GM18867 (cell line): ENCODE results near the gene COL8A2.

Source experiments
- ATAC-seq: cut with Tn5 transposase; IDR thresholded peaks from one replicate; pipeline ENCODE4 v1.9.1; 2021; ENCODE audit warnings: mild to moderate bottlenecking, moderate library complexity; ENCODE audit not compliant: unreplicated experiment

Gene COL8A2

DNA sequence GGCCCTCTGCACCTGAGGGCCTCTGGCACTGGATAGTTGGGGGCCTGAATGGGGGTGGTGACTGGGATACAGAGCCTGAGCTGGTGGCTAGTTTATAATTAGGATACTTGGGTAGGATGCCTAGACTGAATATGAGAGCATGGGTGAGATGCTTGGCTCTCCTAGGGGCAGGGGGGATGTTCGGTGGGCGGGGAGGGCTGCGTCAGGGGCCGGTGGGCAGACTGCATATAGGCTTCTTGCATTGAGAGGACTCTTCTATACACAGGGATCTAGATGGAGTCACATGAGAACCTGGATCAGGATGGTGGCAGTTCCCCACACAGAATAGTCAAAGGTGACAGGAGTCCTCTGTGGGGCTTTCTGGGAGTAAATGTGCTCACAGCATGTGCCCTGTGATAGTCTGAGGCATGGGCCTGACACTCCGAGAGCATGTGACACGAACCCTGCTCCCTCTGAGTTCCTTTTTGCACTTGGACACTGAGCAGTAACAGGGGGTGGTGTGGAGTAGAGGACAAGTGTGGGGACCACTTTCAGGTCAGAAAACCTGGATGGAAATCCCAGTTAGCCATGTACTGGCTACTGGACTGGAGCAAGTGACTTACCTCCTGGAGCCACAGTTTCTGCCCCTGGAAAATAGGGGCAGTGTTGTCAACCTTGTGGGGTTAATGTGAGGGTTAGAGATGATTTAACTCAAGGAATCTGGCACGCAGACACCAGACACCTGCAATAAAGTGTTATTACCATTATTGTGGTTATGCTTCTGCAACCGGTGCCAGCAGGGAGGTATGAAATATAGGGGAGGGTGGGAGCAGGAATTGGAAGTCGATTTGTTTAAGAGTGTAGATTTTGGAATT is 33.2 kb upstream of the COL8A2 start:
- ATAC-seq = no peak

DNA sequence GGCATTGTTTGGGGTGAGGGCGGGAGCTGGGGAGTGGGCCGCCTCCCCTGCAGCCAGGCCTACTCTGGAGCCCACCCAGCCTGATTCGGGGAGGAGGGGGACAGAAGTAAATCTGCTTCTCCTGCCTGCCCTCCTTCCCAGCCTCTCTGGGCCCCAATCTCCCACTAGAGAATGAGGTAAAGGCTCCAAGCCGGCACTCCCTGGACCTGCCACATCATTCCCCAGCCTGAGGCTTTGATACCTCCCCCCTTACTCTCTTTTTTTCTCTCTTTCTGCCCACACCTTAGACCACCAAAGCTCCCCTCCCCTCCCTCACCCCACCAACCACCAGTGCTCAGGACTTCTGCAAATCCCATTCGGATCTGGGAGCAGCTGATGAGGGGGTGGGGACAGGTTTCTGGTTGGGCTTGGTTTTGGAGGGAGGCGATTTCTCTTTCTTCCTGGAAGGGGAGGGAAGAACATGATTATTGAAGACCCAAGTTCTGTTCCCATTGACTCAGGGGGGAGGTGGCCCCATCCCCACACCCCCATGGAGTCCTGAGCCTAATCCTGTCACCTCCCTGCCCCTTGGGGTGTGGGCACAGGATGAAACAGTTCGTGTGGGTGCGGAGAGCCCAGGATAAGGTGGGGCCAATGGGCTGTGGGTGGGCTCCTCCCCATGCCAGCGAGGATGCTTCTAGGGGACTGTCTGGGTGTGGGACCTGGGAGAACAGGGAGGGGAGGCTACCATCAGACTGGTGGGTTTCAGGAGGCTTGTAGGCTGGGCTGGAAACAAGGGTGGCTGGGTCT is 32.3 kb upstream of the COL8A2 start:
- no peak for ATAC-seq

GRCh38 chr1:36156329-36157114 is 31.5 kb upstream of the COL8A2 start:
- ATAC-seq = no peak

GRCh38 chr1:36155408-36156328 is 30.6 kb upstream of the COL8A2 start, which contains the start of gene MAP7D1:
MAP7D1 (plus strand) TSS chr1:36156160; CDS start chr1:36156418, 258 bp downstream.
- ATAC-seq = peak; percentile 64

DNA sequence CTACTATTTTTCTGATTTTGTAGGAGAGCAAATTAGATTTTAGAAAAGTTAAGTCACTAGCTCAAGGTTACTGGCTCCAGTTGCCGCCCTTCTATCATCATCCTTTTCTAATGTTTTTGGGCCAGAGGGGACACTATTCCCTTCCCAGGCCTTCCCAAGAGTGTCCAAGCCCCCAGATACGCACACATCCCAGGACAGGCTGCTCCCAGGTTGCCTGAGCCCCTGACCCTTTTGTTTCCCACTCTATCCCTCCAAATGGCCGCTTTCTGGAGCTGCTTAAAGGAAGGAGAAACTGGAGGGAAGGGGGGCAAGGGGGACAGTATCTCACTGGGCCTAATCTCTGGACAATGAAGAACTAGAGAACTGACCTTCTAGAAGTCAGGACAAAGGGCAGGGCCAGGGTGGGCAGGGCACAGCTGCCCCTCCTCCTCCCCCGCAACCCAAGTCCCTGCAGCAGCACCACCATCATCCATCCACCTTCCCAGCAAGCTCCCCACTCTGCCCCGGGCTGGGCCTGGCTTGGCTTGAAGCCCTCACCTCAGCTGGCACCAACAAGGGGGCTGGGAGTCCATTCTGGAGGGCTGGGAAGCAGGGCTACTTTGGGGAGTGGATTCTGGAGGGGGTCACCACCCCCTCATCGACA is 29.9 kb upstream of the COL8A2 start:
- ATAC-seq = no peak

GRCh38 chr1:36154335-36154734 is 29.3 kb upstream of the COL8A2 start:
- ATAC-seq = no peak

- no peak for ATAC-seq
These were observed 28.5 kb upstream of the COL8A2 start for GRCh38 chr1:36153476-36153875.

GRCh38 chr1:36151845-36152203 is 26.8 kb upstream of the COL8A2 start:
- ATAC-seq = no peak

GRCh38 chr1:36151134-36151844 is 26.3 kb upstream of the COL8A2 start:
- ATAC-seq = no peak

DNA sequence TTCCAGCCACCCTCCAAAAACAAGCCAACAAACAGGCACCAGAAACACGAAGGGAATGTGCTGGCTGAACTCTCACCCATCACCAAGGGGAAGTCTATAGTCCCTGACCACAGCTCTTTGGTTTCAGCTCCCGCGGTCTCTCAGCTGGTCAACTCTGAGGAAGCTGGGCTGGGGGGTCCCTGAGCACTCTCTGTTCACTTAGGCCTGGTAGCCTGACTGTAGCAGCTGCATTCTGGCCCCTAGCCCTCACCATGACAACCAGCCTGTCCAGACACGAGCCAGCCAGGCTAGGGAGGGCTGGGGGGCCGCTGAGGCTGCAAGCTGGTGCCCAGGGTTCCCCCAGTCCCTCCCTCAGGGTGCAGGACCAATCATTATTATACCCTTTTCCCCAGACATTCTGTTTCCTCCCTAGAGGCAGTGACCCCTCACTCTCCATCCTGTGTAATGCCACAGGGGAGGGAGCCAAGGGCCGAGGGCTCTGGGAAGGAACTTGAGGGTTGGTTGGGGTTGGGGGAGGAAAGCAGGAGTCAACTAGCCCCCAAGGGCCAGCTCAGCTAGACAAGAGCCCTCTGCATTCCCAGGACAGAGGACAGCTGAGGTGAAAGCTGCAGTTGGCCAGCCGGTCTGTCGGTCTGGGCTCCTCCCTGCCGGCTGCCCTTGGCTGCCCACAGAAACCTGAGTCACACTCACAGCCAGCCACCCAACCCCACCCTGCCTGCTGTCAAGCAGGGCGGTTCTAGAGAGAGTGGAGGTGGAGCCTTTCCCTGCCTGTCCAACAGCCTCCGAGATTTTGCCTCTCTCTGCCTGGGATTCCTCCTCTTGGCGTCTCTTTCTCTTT is 25.5 kb upstream of the COL8A2 start:
- ATAC-seq = peak; percentile 39

DNA sequence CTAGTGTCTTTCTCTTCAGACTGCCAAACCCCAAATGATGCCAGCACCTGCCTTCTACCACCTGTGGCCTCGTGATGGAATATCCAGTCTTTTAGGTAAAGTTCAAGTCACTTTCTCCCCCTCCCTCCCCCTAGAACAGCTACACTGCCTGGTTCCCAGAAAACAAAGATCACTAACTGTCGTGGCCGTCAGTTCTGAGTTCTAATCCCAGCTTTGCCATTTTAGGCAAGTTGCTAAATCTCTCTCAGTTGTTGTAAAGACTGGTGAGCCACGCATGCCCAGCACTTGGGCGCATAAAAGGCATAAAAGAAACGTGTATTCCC is 24.9 kb upstream of the COL8A2 start:
- no peak for ATAC-seq

- ATAC-seq = peak; percentile 89
These were observed 24.4 kb upstream of the COL8A2 start, which contains the start of gene TRAPPC3 for GRCh38 chr1:36149237-36149972. TRAPPC3 (minus strand) TSS chr1:36149486; CDS start chr1:36149378, 108 bp downstream.

DNA sequence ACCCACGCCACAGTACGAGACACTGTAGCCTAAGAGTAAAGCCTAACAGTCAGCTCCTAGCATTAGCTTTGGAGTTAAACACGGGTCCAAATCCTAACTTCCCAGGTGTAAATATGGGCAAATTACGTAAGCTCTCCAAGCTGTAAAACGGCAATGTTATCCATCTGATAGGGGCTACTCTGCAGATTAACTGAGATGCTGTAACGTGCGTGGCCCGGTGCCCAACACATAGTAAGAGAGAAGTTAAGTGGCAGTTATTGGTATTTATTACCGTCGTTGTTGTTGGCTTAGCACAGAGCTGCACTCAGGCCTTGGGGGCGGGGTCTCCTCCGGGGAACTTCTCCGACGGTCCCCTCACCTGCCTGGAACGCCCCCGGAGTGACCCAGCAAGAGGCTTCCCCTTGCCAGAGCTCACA is 23.8 kb upstream of the COL8A2 start:
- no peak for ATAC-seq

DNA sequence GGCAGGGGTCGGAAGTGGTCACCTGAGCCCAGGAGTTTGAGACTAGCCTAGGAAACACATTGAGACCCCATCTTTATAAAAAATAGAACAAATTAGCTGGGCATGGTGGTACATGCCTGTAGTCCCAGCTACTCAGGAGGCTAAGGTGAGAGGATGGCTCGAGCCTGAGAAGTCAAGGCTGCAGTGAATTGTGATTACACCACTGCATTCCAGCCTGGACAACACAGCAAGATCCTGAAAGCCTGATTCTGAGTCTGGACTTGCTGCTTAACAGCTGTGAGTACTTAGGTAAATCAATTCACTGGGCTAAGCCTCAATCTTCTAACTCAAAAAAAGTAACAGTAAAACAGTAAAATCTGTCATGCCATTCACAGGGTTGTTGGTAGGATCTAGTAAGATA is 19.4 kb upstream of the COL8A2 start:
- no peak for ATAC-seq

- peak; percentile 58 for ATAC-seq
These were observed 18.4 kb upstream of the COL8A2 start for GRCh38 chr1:36143424-36143823.

DNA sequence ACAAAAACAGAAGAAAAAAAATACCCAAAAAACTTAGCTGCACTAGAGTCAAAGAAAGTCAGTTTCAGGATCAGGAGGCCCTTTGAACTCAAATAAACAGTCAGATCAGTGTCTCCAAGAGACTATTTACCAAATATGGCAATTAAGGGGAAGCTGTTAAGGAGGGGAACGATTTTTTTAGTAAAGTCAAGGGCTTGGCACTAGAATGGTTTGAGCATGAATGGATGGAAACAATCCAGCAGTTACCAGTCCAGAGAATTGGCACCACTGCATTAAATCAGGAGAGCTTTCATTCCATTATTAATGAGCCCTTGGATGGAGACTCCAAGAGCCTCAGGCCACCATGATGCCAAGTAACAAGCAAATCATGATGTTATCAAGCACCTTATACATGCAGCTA is 17.1 kb upstream of the COL8A2 start:
- ATAC-seq = no peak

GRCh38 chr1:36139521-36139920 is 14.5 kb upstream of the COL8A2 start:
- ATAC-seq = no peak

GRCh38 chr1:36137776-36138175 is 12.8 kb upstream of the COL8A2 start:
- ATAC-seq = no peak
